Measurements from ENCODE around the gene PRR20D.
"Not testable (repeated sequence)": the region's sequence is repeated elsewhere in the genome, so short reads cannot be mapped to it uniquely, and the experiment has no call there.

Gene PRR20D

GRCh38 chr13:57160332-57160731 lies at the start of gene PRR20D:
PRR20D (plus strand) TSS chr13:57160632; CDS start chr13:57161019, 387 bp downstream.
- not testable (repeated sequence) for DNase-seq (ENCODE audit: low read depth in 2 of 2)

DNA sequence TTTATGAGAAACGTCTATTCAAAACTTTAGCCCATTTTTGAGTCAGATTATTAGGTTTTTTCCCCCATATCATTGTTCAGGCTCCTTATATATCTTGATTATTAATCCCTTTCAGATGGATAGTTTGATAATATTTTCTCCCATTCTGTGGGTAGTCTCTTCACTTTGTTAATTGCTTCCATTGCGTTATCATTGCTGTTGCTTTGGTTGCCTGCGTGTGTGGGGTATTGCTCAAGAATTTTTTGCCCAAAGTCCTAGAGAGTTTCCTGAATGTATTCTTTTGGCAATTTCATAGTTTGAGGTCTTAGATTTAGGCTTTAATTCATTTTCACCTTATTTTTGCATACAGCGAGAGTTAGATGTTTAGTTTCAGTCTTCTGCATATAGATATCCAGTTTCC lies 45.5 kb upstream of the PRR20D start:
- no peak for DNase-seq (ENCODE audit: low read depth in 2 of 2)

GRCh38 chr13:57123681-57124080 lies 36.8 kb upstream of the PRR20D start:
- DNase-seq (ENCODE audit: low read depth in 2 of 2) = no peak

- no peak for DNase-seq (ENCODE audit: low read depth in 2 of 2)
These were observed 31.5 kb upstream of the PRR20D start for GRCh38 chr13:57128909-57129308.

- DNase-seq (ENCODE audit: low read depth in 2 of 2) = no peak
These were observed 24.3 kb upstream of the PRR20D start for GRCh38 chr13:57136093-57136492.

DNA sequence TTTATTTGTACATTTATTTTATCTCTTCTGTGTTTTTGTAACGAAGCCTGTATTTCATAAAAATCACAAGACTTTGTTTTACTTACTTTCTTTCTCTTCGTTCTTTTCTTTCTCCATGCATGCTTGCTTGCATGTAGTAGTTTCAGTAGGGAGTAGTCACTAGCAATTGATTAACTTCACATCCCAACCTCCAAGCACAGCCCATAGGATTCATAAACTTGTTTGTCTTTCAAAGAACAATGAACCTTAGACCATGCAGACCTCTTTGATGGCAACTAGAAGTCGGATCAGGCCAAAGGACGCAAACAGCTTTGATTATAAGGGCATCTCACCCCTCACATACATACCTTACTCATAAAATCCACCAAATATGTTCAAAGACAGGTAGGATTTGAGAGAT lies 22.8 kb upstream of the PRR20D start:
- DNase-seq (ENCODE audit: low read depth in 2 of 2) = no peak

- no peak for DNase-seq (ENCODE audit: low read depth in 2 of 2)
These were observed 21.4 kb upstream of the PRR20D start for GRCh38 chr13:57138988-57139387.

DNA sequence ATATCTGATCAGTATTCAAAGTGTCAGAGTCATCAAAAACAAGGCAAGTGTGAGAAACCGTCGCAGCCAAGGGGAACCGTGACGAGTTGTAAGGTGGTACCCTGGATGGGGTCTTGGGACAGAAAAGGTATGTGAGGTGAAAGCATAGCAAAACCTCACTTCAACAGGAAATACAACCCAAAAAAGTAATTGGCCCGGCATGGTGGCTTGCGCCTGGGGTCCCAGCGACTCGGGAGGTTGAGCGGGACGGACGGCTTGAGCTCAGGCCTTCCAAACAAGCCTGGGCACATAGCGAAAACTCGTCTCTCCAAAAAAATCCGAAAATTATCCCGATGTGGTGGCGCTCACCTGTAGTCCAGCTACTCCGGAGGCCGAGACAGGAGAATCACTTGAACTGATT lies 20.7 kb upstream of the PRR20D start:
- not testable (repeated sequence) for DNase-seq (ENCODE audit: low read depth in 2 of 2)

GRCh38 chr13:57140235-57140968 lies 20.0 kb upstream of the PRR20D start, which contains the start of gene PRR20A:
PRR20A (plus strand) TSS chr13:57140918; CDS start chr13:57141305, 387 bp downstream.
- not testable (repeated sequence) for DNase-seq (ENCODE audit: low read depth in 2 of 2)

GRCh38 chr13:57147188-57147587 lies 13.2 kb upstream of the PRR20D start, which contains the start of gene PRR20B:
PRR20B (plus strand) TSS chr13:57147488; CDS start chr13:57147875, 387 bp downstream.
- not testable (repeated sequence) for DNase-seq (ENCODE audit: low read depth in 2 of 2)

DNA sequence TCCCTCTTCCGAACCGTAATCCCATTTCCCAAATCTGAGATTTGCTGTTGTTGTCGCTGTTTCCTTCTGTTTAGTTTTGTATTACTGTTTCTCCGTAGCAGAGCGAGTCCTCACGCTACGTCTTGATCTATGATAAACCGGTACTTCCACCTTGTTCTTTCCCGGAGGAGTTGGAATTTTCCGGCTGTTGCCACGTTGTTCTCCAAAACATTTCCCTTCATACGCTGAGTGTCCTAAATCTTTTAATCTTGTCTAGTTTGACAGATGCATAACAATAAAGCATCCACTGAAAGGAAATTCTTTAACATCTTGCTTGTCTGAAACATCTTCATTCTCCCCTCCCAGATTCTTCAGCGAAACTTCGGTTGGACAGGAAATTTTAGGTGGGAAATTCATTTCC lies 12.3 kb upstream of the PRR20D start:
- DNase-seq (ENCODE audit: low read depth in 2 of 2) = not testable (repeated sequence)

DNA sequence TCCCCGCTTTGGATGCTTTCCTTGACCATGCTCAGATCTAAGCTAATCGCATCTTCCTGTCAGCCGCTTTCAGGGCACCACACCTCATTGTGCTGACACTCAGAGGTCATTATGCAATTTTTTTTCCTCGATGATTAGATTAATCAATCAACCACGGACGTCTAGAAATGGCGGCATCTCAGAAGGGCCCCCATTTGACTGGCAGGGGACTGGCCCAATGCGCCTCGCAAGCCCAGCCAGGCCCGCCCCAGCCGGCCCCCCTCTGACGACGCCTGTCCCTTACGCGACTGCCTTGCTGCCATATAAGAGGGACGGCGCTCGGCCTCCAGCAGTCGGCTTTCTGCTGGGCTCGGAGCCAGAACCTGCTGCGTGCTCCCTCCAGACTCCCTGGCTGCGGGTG lies 6.7 kb upstream of the PRR20D start, which contains the start of gene PRR20C:
Gene PRR20C, plus strand, starts transcription at position 301 of the 400 bp plus-strand sequence. CDS start 387 bp downstream, outside the sequence.
- DNase-seq (ENCODE audit: low read depth in 2 of 2) = not testable (repeated sequence)

- DNase-seq (ENCODE audit: low read depth in 2 of 2) = not testable (repeated sequence)
These were observed 6.5 kb downstream of the PRR20D start, which contains the start of gene PRR20E for GRCh38 chr13:57166897-57167296. PRR20E (plus strand) TSS chr13:57167197; CDS start chr13:57167584, 387 bp downstream.

DNA sequence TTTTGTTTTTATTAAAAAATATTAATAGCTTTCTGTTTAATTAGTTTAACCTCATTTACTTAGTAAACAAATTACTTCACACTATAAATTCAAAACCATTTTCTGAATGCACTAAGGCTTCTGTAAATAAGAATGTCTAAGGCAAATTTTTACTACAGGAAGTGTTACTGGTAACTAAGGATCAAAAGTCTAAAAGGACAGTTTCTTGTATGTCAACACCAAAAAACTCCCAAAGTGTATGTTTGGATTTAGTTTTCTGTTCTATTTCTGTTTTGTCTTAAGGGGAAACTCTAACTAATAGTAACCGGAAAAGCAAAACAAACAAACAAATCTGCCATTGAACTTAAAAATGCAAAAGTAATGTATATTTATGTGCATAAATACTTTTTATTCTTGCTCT lies 31.2 kb downstream of the PRR20D start:
- DNase-seq (ENCODE audit: low read depth in 2 of 2) = no peak

GRCh38 chr13:57212989-57213388 lies 52.6 kb downstream of the PRR20D start:
- no peak for DNase-seq (ENCODE audit: low read depth in 2 of 2)
